HEK293 (cell line): ENCODE measurements around the gene LAMC2.

Experiments used
- BCL11A ChIP-seq: fragments of 450-650 bp; formaldehyde crosslinking; IDR thresholded peaks from 2 replicates; pipeline ENCODE4 v1.5.1; 2016; ENCODE audit warnings: low read depth, missing biosample characterization, missing genetic modification characterization
- CTCF ChIP-seq: fragments of 450-650 bp; formaldehyde crosslinking; IDR thresholded peaks from 2 replicates; pipeline ENCODE4 v1.5.1; 2016; ENCODE audit warnings: missing biosample characterization, missing genetic modification characterization
- KLF1 ChIP-seq: fragments of 450-650 bp; formaldehyde crosslinking; IDR thresholded peaks from 2 replicates; pipeline ENCODE4 v1.5.1; 2016; ENCODE audit warnings: missing biosample characterization, missing genetic modification characterization
- ZBTB7A ChIP-seq: fragments of 450-650 bp; formaldehyde crosslinking; IDR thresholded peaks from 2 replicates; pipeline ENCODE4 v1.5.1; 2016; ENCODE audit warnings: low read depth, missing biosample characterization, missing genetic modification characterization
- ZFP37 ChIP-seq: fragments of 450-650 bp; formaldehyde crosslinking; IDR thresholded peaks from 2 replicates; pipeline ENCODE4 v1.5.1; 2016; ENCODE audit warnings: missing biosample characterization, missing genetic modification characterization
- ZFP41 ChIP-seq: fragments of 450-650 bp; formaldehyde crosslinking; IDR thresholded peaks from 2 replicates; pipeline ENCODE4 v1.5.1; 2016; ENCODE audit warnings: missing biosample characterization, missing genetic modification characterization, borderline replicate concordance
- ZNF121 ChIP-seq: fragments of 450-650 bp; formaldehyde crosslinking; IDR thresholded peaks from 2 replicates; pipeline ENCODE4 v1.5.1; 2016; ENCODE audit warnings: missing biosample characterization, missing genetic modification characterization
- ZNF138 ChIP-seq: fragments of 450-650 bp; formaldehyde crosslinking; IDR thresholded peaks from 2 replicates; pipeline ENCODE4 v1.5.1; 2016; ENCODE audit warnings: missing biosample characterization, missing genetic modification characterization, borderline replicate concordance
- ZNF140 ChIP-seq: fragments of 450-650 bp; formaldehyde crosslinking; IDR thresholded peaks from 2 replicates; pipeline ENCODE4 v1.5.1; 2016; ENCODE audit warnings: missing biosample characterization, missing genetic modification characterization
- ZNF214 ChIP-seq: fragments of 450-650 bp; formaldehyde crosslinking; IDR thresholded peaks from 2 replicates; pipeline ENCODE4 v1.5.1; 2017; ENCODE audit warnings: missing biosample characterization, mild to moderate bottlenecking, missing genetic modification characterization, borderline replicate concordance
- ZNF501 ChIP-seq: fragments of 450-650 bp; formaldehyde crosslinking; IDR thresholded peaks from 2 replicates; pipeline ENCODE4 v1.5.1; 2016; ENCODE audit warnings: missing biosample characterization, missing genetic modification characterization
- ZNF791 ChIP-seq: fragments of 450-650 bp; formaldehyde crosslinking; IDR thresholded peaks from 2 replicates; pipeline ENCODE4 v1.5.1; 2016; ENCODE audit warnings: missing biosample characterization, missing genetic modification characterization
- TF ChIP-seq, protein P1 (sequence below): fragments of 450-650 bp; formaldehyde crosslinking; IDR thresholded peaks from 2 replicates; pipeline ENCODE4 v1.5.1; 2016; ENCODE audit warnings: missing biosample characterization, missing genetic modification characterization, borderline replicate concordance
- TF ChIP-seq, protein P2 (sequence below): fragments of 450-650 bp; formaldehyde crosslinking; IDR thresholded peaks from 2 replicates; pipeline ENCODE4 v1.5.1; 2017; ENCODE audit warnings: missing biosample characterization, missing genetic modification characterization

DNA sequence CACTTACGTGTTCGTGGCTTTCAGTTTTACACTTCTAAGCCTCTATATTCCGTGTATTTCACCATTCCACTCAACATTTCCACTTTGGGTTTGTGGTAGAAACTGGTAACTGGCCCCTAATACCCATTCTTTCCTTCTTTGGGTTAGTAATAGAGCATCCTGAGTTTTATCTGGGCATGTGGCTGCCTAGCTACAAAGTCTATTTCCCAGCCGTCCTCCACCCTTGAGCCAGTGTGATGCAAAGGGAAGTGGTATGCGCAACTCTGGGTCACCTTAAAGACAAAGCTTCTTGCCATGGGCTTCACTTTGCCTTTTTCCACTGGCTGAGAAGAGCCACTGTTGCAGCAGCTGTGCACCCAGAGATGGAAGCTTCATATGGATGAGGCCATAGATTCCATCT is 73.9 kb downstream of the LAMC2 start:
- TF ChIP-seq ZNF214 = no peak
- TF ChIP-seq, protein P1, sequence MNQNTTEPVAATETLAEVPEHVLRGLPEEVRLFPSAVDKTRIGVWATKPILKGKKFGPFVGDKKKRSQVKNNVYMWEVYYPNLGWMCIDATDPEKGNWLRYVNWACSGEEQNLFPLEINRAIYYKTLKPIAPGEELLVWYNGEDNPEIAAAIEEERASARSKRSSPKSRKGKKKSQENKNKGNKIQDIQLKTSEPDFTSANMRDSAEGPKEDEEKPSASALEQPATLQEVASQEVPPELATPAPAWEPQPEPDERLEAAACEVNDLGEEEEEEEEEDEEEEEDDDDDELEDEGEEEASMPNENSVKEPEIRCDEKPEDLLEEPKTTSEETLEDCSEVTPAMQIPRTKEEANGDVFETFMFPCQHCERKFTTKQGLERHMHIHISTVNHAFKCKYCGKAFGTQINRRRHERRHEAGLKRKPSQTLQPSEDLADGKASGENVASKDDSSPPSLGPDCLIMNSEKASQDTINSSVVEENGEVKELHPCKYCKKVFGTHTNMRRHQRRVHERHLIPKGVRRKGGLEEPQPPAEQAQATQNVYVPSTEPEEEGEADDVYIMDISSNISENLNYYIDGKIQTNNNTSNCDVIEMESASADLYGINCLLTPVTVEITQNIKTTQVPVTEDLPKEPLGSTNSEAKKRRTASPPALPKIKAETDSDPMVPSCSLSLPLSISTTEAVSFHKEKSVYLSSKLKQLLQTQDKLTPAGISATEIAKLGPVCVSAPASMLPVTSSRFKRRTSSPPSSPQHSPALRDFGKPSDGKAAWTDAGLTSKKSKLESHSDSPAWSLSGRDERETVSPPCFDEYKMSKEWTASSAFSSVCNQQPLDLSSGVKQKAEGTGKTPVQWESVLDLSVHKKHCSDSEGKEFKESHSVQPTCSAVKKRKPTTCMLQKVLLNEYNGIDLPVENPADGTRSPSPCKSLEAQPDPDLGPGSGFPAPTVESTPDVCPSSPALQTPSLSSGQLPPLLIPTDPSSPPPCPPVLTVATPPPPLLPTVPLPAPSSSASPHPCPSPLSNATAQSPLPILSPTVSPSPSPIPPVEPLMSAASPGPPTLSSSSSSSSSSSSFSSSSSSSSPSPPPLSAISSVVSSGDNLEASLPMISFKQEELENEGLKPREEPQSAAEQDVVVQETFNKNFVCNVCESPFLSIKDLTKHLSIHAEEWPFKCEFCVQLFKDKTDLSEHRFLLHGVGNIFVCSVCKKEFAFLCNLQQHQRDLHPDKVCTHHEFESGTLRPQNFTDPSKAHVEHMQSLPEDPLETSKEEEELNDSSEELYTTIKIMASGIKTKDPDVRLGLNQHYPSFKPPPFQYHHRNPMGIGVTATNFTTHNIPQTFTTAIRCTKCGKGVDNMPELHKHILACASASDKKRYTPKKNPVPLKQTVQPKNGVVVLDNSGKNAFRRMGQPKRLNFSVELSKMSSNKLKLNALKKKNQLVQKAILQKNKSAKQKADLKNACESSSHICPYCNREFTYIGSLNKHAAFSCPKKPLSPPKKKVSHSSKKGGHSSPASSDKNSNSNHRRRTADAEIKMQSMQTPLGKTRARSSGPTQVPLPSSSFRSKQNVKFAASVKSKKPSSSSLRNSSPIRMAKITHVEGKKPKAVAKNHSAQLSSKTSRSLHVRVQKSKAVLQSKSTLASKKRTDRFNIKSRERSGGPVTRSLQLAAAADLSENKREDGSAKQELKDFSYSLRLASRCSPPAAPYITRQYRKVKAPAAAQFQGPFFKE = no peak
- no peak for TF ChIP-seq ZFP41
- TF ChIP-seq ZBTB7A (tag by site-specific recombination) = no peak
- no peak for TF ChIP-seq CTCF (tag by site-specific recombination)
- TF ChIP-seq ZFP37 (tag by site-specific recombination) = no peak
- TF ChIP-seq ZNF140 (tag by site-specific recombination) = no peak
- TF ChIP-seq ZNF791 (tag by site-specific recombination) = no peak
- no peak for TF ChIP-seq KLF1 (tag by site-specific recombination)
- TF ChIP-seq BCL11A (tag by site-specific recombination) = no peak
- TF ChIP-seq ZNF121 (tag by site-specific recombination) = no peak
- TF ChIP-seq, protein P2, sequence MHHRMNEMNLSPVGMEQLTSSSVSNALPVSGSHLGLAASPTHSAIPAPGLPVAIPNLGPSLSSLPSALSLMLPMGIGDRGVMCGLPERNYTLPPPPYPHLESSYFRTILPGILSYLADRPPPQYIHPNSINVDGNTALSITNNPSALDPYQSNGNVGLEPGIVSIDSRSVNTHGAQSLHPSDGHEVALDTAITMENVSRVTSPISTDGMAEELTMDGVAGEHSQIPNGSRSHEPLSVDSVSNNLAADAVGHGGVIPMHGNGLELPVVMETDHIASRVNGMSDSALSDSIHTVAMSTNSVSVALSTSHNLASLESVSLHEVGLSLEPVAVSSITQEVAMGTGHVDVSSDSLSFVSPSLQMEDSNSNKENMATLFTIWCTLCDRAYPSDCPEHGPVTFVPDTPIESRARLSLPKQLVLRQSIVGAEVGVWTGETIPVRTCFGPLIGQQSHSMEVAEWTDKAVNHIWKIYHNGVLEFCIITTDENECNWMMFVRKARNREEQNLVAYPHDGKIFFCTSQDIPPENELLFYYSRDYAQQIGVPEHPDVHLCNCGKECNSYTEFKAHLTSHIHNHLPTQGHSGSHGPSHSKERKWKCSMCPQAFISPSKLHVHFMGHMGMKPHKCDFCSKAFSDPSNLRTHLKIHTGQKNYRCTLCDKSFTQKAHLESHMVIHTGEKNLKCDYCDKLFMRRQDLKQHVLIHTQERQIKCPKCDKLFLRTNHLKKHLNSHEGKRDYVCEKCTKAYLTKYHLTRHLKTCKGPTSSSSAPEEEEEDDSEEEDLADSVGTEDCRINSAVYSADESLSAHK = no peak
- no peak for TF ChIP-seq ZNF501 (tag by site-specific recombination)
- TF ChIP-seq ZNF138 = no peak
